OCI-LY7 (cell line): ENCODE data around the gene RBCK1. TPM values are rescaled to one million over a fixed set of nuclear protein-coding genes. Genes with fewer than 3 reads are reported as not detected.

Source experiments
- BruUV-seq: library from RNA; stranded (reverse); fragments of 400-500 nt; replicated peaks from 2 replicates; lab custom pipeline; 2021; lab: Mats Ljungman, UMichigan
- CTCF ChIA-PET: fragments of 300-600 bp; sonication (Branson Sonifier 250); formaldehyde crosslinking; loops from one replicate; lab custom pipeline; 2022; ENCODE audit warnings: antibody characterized with exemption; ENCODE audit not compliant: unreplicated experiment; lab: Charles Lee
- POLR2A ChIA-PET: fragments of 300-600 bp; sonication (Branson Sonifier 250); formaldehyde crosslinking; loops from one replicate; lab custom pipeline; 2022; ENCODE audit warnings: antibody characterized with exemption; lab: Charles Lee
- DNase-seq: peaks from one replicate; pipeline ENCODE4 v3.0.0-alpha.2; 2015; ENCODE audit warnings: low spot score
- H2AFZ ChIP-seq: fragments of 200-600 bp; sonication (generic), shearing (Covaris generic); 2 replicates; pipeline ENCODE4 v1.6.1; 2014; ENCODE audit warnings: mild to moderate bottlenecking, antibody characterized with exemption, low read length, moderate library complexity
- H3K27ac ChIP-seq: fragments of 200-600 bp; sonication (generic); 2 replicates; pipeline ENCODE4 v1.5.1; 2014; ENCODE audit warnings: mixed run types, low read depth, mild to moderate bottlenecking, moderate library complexity, low read length, inconsistent platforms; ENCODE audit not compliant: poor library complexity, severe bottlenecking
- H3K36me3 ChIP-seq: fragments of 200-600 bp; sonication (generic); 2 replicates; pipeline ENCODE4 v1.6.1; 2014; ENCODE audit warnings: mild to moderate bottlenecking, antibody characterized with exemption, low read length, moderate library complexity, mixed read lengths; ENCODE audit not compliant: insufficient read depth
- H3K4me1 ChIP-seq: fragments of 200-600 bp; sonication (generic); 2 replicates; pipeline ENCODE4 v1.5.1; 2014; ENCODE audit warnings: mild to moderate bottlenecking, low read length; ENCODE audit not compliant: insufficient read depth, poor library complexity, severe bottlenecking
- H3K4me2 ChIP-seq: fragments of 200-600 bp; sonication (generic); 2 replicates; pipeline ENCODE4 v1.6.1; 2014; ENCODE audit warnings: mild to moderate bottlenecking, low read length
- H3K4me3 ChIP-seq: fragments of 200-600 bp; sonication (generic); 2 replicates; pipeline ENCODE4 v1.5.1; 2014; ENCODE audit warnings: mild to moderate bottlenecking, low read depth, low read length; ENCODE audit not compliant: poor library complexity, severe bottlenecking
- H3K79me2 ChIP-seq: fragments of 200-600 bp; sonication (generic); 2 replicates; pipeline ENCODE4 v1.6.1; 2016; ENCODE audit warnings: low read depth, mild to moderate bottlenecking, low read length, moderate library complexity, mixed read lengths; ENCODE audit not compliant: insufficient read depth
- H3K9me2 ChIP-seq: fragments of 200-600 bp; sonication (generic); 2 replicates; pipeline ENCODE4 v1.6.1; 2016; ENCODE audit warnings: mild to moderate bottlenecking, low read length, mixed read lengths; ENCODE audit not compliant: insufficient read depth
- H3K9me3 ChIP-seq: fragments of 200-600 bp; sonication (generic); 2 replicates; pipeline ENCODE4 v1.6.1; 2014; ENCODE audit warnings: mild to moderate bottlenecking, mixed run types, low read length, mixed read lengths
- H4K20me1 ChIP-seq: fragments of 200-600 bp; sonication (generic); 2 replicates; pipeline ENCODE4 v1.6.1; 2014; ENCODE audit warnings: mild to moderate bottlenecking, antibody characterized with exemption, low read length, moderate library complexity, mixed read lengths; ENCODE audit not compliant: insufficient read depth
- EZH2phosphoT487 ChIP-seq: fragments of 200-600 bp; sonication (generic); IDR thresholded peaks from 2 replicates; pipeline ENCODE4 v1.6.1; 2018; ENCODE audit warnings: low read depth, borderline replicate concordance, mild to moderate bottlenecking, mixed run types, antibody characterized with exemption, low read length, moderate library complexity, mixed read lengths
- intact Hi-C: fragments of 100-400 bp; cut with micrococcal nuclease; formaldehyde crosslinking; loops from one replicate; pipeline ENCODE4 v1.10.0; 2022; ENCODE audit not compliant: unreplicated experiment
- total RNA-seq, 2 experiments: library from RNA; depleted of rRNA in 1 of 2; stranded (reverse); fragments of >200 nt in 1 of 2; shearing (Covaris generic) in 1 of 2; gene quantifications; 2 replicates each; pipeline ENCODE4 v1.2.3, GENCODE V29; 2014 to 2022
- TF ChIP-seq, protein P1 (sequence below): fragments of 200-600 bp; sonication (generic); conservative IDR thresholded peaks from 2 replicates; pipeline ENCODE4 v1.5.1; 2014; ENCODE audit warnings: mild to moderate bottlenecking, antibody characterized with exemption, low read length, moderate library complexity, mixed read lengths

Gene RBCK1
- total RNA-seq, 2 experiments from 2014 or later: 82.9 to 140 TPM

DNA sequence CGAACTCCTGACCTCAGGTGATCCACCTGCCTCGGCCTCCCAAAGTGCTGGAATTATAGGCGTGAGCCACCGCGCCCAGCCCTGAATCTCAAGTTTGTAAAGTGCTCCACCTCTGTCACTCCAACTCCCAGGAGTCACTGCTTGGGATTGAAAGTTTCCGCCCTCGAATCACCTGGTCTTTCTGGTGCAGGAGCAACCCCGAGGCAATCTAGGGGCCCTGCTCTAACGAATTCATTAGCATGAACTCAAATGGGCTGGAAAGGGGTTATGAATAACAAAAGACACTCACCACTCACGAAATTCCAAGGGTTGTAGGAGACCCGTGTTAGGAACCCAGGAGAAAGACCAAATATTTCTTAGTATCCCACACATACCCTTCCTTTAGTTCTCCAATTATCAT, 26.1 kb downstream of the RBCK1 start:
- H3K27ac ChIP-seq: no peak overlapping the region
- intact Hi-C loops: no loop called here
- no peak overlapping the region for H2AFZ ChIP-seq
- no peak for DNase-seq
- BruUV-seq: no TSS peak
- peaks cover 27% of the 10 kb centered on the region for H3K4me1 ChIP-seq
- H3K79me2 ChIP-seq: no peaks in the 10 kb centered on the region
- no peaks in the 10 kb centered on the region for H3K9me2 ChIP-seq
- no peaks in the 10 kb centered on the region for H3K9me3 ChIP-seq
- TF ChIP-seq EZH2phosphoT487: no peak
- TF ChIP-seq, protein P1, sequence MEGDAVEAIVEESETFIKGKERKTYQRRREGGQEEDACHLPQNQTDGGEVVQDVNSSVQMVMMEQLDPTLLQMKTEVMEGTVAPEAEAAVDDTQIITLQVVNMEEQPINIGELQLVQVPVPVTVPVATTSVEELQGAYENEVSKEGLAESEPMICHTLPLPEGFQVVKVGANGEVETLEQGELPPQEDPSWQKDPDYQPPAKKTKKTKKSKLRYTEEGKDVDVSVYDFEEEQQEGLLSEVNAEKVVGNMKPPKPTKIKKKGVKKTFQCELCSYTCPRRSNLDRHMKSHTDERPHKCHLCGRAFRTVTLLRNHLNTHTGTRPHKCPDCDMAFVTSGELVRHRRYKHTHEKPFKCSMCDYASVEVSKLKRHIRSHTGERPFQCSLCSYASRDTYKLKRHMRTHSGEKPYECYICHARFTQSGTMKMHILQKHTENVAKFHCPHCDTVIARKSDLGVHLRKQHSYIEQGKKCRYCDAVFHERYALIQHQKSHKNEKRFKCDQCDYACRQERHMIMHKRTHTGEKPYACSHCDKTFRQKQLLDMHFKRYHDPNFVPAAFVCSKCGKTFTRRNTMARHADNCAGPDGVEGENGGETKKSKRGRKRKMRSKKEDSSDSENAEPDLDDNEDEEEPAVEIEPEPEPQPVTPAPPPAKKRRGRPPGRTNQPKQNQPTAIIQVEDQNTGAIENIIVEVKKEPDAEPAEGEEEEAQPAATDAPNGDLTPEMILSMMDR: no peak
- H4K20me1 ChIP-seq: no peaks in the 10 kb centered on the region
- H3K36me3 ChIP-seq: peaks cover 60% of the 10 kb centered on the region
- POLR2A ChIA-PET: no interaction called here
- no peak overlapping the region for H3K4me3 ChIP-seq
- CTCF ChIA-PET: no interaction called here
- no peak overlapping the region for H3K4me2 ChIP-seq

DNA sequence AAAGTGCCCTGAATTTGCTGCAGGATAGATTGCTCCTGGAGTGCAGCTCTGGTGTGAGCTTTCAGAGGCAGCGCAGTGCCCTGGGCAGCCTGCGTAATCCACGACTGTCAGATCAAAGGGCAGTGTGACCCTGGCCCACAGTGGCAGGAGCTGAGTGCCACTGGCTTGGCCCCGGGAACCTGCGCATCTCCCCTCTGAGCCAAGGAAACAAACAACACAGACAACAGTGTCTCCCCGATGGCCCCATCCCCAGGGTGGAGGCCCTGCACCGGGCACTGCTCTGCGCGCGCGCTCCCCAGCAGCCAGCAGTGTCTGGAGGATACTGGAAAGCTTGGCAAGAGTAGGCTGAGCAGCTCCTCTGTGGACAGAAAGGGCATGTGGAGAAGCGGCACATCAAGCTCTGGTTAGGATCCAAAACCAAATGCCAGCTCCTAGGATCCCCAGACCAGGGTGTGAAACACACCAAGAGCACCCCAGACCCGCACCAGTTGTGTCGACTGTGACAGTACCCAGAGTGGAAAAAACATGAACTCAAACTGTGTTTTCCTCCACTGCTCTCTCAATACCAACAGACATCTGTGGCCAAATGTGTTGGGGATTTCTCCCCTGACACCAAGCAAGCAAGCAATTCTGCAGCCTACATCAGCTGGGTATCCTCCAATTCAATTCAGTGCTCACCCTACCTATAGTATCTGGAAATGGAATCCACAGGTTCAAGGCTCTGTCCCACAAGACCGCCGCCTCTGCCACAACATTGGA, 26.7 kb downstream of the RBCK1 start:
- no peak for TF ChIP-seq EZH2phosphoT487
- TF ChIP-seq, protein P1: no peak
- intact Hi-C loops: no loop called here
- ChIA-PET CTCF (no interaction called here), POLR2A (no interaction called here)
- Histone ChIP-seq H2AFZ (no peak overlapping the region), H3K9me2 (no peaks in the 10 kb centered on the region), H3K36me3 (peaks cover 67% of the 10 kb centered on the region), H4K20me1 (no peaks in the 10 kb centered on the region), H3K27ac (no peak overlapping the region), H3K4me1 (peaks cover 29% of the 10 kb centered on the region), H3K4me2 (no peak overlapping the region), H3K4me3 (no peak overlapping the region), H3K9me3 (no peaks in the 10 kb centered on the region), H3K79me2 (no peaks in the 10 kb centered on the region)
- no TSS peak for BruUV-seq
- DNase-seq: no peak

DNA sequence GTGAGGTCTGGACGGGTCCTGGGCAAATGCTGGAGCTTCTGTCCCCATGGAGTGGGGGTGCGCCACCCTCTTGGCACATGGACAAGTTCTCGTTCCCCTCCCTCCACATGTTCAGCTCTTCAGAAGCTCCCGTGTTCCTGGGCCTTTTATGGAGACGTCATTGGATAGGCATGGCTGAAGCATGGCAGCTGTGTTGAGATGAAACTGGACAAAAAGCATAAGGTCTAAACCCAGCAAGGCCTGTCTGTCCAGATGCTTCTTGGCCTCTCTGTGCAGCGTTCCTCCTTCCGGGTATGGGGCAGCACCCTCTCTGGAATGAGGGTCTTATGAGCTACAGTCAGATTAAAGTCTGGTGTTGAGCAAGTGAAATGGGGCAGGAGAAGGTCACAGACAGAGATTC, 27.5 kb downstream of the RBCK1 start:
- TF ChIP-seq EZH2phosphoT487: no peak
- TF ChIP-seq, protein P1: no peak
- Histone ChIP-seq H3K4me3 (no peak overlapping the region), H2AFZ (no peak overlapping the region), H3K36me3 (peaks cover 69% of the 10 kb centered on the region), H3K4me1 (peaks cover 29% of the 10 kb centered on the region), H3K9me3 (no peaks in the 10 kb centered on the region), H3K27ac (no peak overlapping the region), H4K20me1 (no peaks in the 10 kb centered on the region), H3K9me2 (no peaks in the 10 kb centered on the region), H3K4me2 (no peak overlapping the region), H3K79me2 (no peaks in the 10 kb centered on the region)
- BruUV-seq: no TSS peak
- intact Hi-C loops: no loop called here
- DNase-seq: no peak
- POLR2A ChIA-PET: no interaction called here
- CTCF ChIA-PET: no interaction called here
